ENCODE results near the gene ZNF214.

The ZNF214 gene

GRCh38 chr11:7020183-7020917 lies at the start of gene ZNF214, which contains the start of gene NLRP14:
Gene ZNF214 (minus strand): TSS chr11:7020346. CDS start chr11:7002835, 17,511 bp downstream.
Gene NLRP14 (plus strand): TSS chr11:7020479. CDS start chr11:7038587, 18,108 bp downstream.
- peak; percentile 98 for DNase-seq (ENCODE audit: low spot score)

- no peak for DNase-seq (ENCODE audit: low spot score)
These were observed 42.4 kb upstream of the ZNF214 start for GRCh38 chr11:7062534-7062933.

- no peak for DNase-seq (ENCODE audit: low spot score)
These were observed 40.7 kb upstream of the ZNF214 start for GRCh38 chr11:7060868-7061267.

- no peak for DNase-seq (ENCODE audit: low spot score)
These were observed 37.5 kb upstream of the ZNF214 start for GRCh38 chr11:7057641-7058040.

GRCh38 chr11:7056828-7057513 lies 36.8 kb upstream of the ZNF214 start:
- no peak for DNase-seq (ENCODE audit: low spot score)

- DNase-seq (ENCODE audit: low spot score) = no peak
These were observed 30.0 kb upstream of the ZNF214 start for GRCh38 chr11:7050191-7050590.

- no peak for DNase-seq (ENCODE audit: low spot score)
These were observed 26.5 kb upstream of the ZNF214 start for GRCh38 chr11:7046474-7047175.

- no peak for DNase-seq (ENCODE audit: low spot score)
These were observed 13.9 kb upstream of the ZNF214 start for GRCh38 chr11:7034019-7034418.

- no peak for DNase-seq (ENCODE audit: low spot score)
These were observed 12.5 kb upstream of the ZNF214 start for GRCh38 chr11:7032692-7033091.

- DNase-seq (ENCODE audit: low spot score) = no peak
These were observed 11.3 kb upstream of the ZNF214 start for GRCh38 chr11:7031471-7031871.

GRCh38 chr11:7030836-7031235 lies 10.7 kb upstream of the ZNF214 start:
- DNase-seq (ENCODE audit: low spot score) = no peak

GRCh38 chr11:7028141-7028540 lies 8.0 kb upstream of the ZNF214 start:
- no peak for DNase-seq (ENCODE audit: low spot score)

GRCh38 chr11:7021318-7021717 lies 1.2 kb upstream of the ZNF214 start:
- DNase-seq (ENCODE audit: low spot score) = no peak

GRCh38 chr11:7019500-7020182 lies 505 bp downstream of the ZNF214 start:
- peak; percentile 44 for DNase-seq (ENCODE audit: low spot score)

- no peak for DNase-seq (ENCODE audit: low spot score)
These were observed 4.1 kb downstream of the ZNF214 start for GRCh38 chr11:7016011-7016410.

GRCh38 chr11:7014118-7014517 lies 6.0 kb downstream of the ZNF214 start:
- no peak for DNase-seq (ENCODE audit: low spot score)

GRCh38 chr11:7004482-7004881 lies 15.7 kb downstream of the ZNF214 start:
- no peak for DNase-seq (ENCODE audit: low spot score)

GRCh38 chr11:6995703-6996102 lies 24.4 kb downstream of the ZNF214 start:
- no peak for DNase-seq (ENCODE audit: low spot score)

- no peak for DNase-seq (ENCODE audit: low spot score)
These were observed 27.4 kb downstream of the ZNF214 start for GRCh38 chr11:6992457-6993417.

- no peak for DNase-seq (ENCODE audit: low spot score)
These were observed 28.1 kb downstream of the ZNF214 start for GRCh38 chr11:6992026-6992425.

GRCh38 chr11:6991227-6991626 lies 28.9 kb downstream of the ZNF214 start:
- peak; percentile 7 for DNase-seq (ENCODE audit: low spot score)

Data from iPS-NIHi11 (cell line).